Keratinocyte (primary cell): Measurements from ENCODE around the gene CCDC60. TPM values are rescaled to one million over a fixed set of nuclear protein-coding genes. Genes with fewer than 3 reads are reported as not detected.

Experiments
- DNase-seq: peaks from one replicate; pipeline ENCODE4 v3.0.0-alpha.2; 2011; ENCODE audit warnings: low read depth, missing footprints, low spot score
- FAIRE-seq: peaks from 2 replicates; lab custom pipeline; 2011; peaks lifted over from hg19 to GRCh38; lab: Jason Lieb, UNC
- H2AFZ ChIP-seq: 2 replicates; pipeline ENCODE4 v1.6.0; 2012; ENCODE audit warnings: low read length, control low read depth, inconsistent platforms; ENCODE audit not compliant: control insufficient read depth
- H3K27ac ChIP-seq: 2 replicates; pipeline ENCODE4 v1.5.1; 2011; ENCODE audit warnings: low read length; ENCODE audit not compliant: control insufficient read depth, insufficient read depth
- H3K27me3 ChIP-seq: 3 replicates; pipeline ENCODE4 v1.6.0; 2011; ENCODE audit warnings: low read length; ENCODE audit not compliant: control insufficient read depth, insufficient read depth; ENCODE audit errors: extremely low read depth
- H3K36me3 ChIP-seq, 2 experiments: 2 replicates in 1 of 2; 3 replicates in 1 of 2; pipeline ENCODE4 v1.5.1; 2011; ENCODE audit warnings: low read length in 2 of 2, mild to moderate bottlenecking in 1 of 2; ENCODE audit not compliant: control insufficient read depth in 2 of 2, insufficient read depth in 2 of 2; ENCODE audit errors: extremely low read depth in 1 of 2
- H3K4me1 ChIP-seq: 3 replicates; pipeline ENCODE4 v1.5.1; 2011; ENCODE audit warnings: low read length; ENCODE audit not compliant: control insufficient read depth, insufficient read depth; ENCODE audit errors: extremely low read depth
- H3K4me2 ChIP-seq: 3 replicates; pipeline ENCODE4 v1.6.0; 2011; ENCODE audit warnings: low read depth, low read length; ENCODE audit not compliant: control insufficient read depth, insufficient read depth; ENCODE audit errors: extremely low read depth
- H3K4me3 ChIP-seq, 3 experiments: fragments of 200-600 bp in 1 of 3; sonication (generic) in 1 of 3; 2 replicates in 2 of 3; 3 replicates in 1 of 3; pipeline ENCODE4 v1.5.1; 2011 to 2016; ENCODE audit warnings: low read length in 3 of 3, mild to moderate bottlenecking in 3 of 3, control low read depth in 2 of 3, inconsistent platforms in 1 of 3, low read depth in 1 of 3, mixed read lengths in 1 of 3, mixed run types in 1 of 3, moderate library complexity in 1 of 3; ENCODE audit not compliant: control insufficient read depth in 2 of 3, insufficient read depth in 2 of 3; ENCODE audit errors: extremely low read depth in 1 of 3
- H3K79me2 ChIP-seq: 2 replicates; pipeline ENCODE4 v1.6.0; 2012; ENCODE audit warnings: low read length; ENCODE audit not compliant: control insufficient read depth, insufficient read depth
- H3K9ac ChIP-seq: 3 replicates; pipeline ENCODE4 v1.6.0; 2011; ENCODE audit warnings: low read length; ENCODE audit not compliant: control insufficient read depth, insufficient read depth; ENCODE audit errors: extremely low read depth
- H3K9me1 ChIP-seq: 3 replicates; pipeline ENCODE4 v1.6.0; 2011; ENCODE audit warnings: low read length; ENCODE audit not compliant: control insufficient read depth, insufficient read depth; ENCODE audit errors: extremely low read depth
- H3K9me3 ChIP-seq: 2 replicates; pipeline ENCODE4 v1.5.1; 2012; ENCODE audit warnings: low read depth, low read length; ENCODE audit not compliant: control insufficient read depth
- H4K20me1 ChIP-seq: 3 replicates; pipeline ENCODE4 v1.6.0; 2011; ENCODE audit warnings: low read length; ENCODE audit not compliant: control insufficient read depth, insufficient read depth; ENCODE audit errors: extremely low read depth
- CTCF ChIP-seq, 3 experiments: IDR thresholded peaks in 1 of 3; conservative IDR thresholded peaks in 1 of 3; optimal IDR thresholded peaks in 1 of 3; 2 replicates in 2 of 3; 3 replicates in 1 of 3; pipeline versions ENCODE3 to v1.5.1; 2011; ENCODE audit warnings: low read length in 3 of 3, mild to moderate bottlenecking in 3 of 3, moderate library complexity in 2 of 3, control low read depth in 1 of 3, inconsistent platforms in 1 of 3; ENCODE audit not compliant: insufficient read depth in 2 of 3; ENCODE audit errors: extremely low read depth in 1 of 3
- EZH2 ChIP-seq: IDR thresholded peaks from one replicate; pipeline ENCODE4 v1.6.1; 2012; ENCODE audit warnings: inconsistent platforms, mild to moderate bottlenecking, low read length, moderate library complexity
- dilution Hi-C: fragments of 300-500 bp; cut with MboI; formaldehyde crosslinking; loops from one replicate; pipeline ENCODE4 v1.7.0; 2020; ENCODE audit warnings: low sequenced_read_pairs; ENCODE audit not compliant: extremely low pct_ligation_motif_present
- polyA plus RNA-seq, 5 experiments: library from polyadenylated mRNA; depleted of rRNA in 3 of 5; stranded (reverse) in 3 of 5; stranded (forward) in 1 of 5; unstranded in 1 of 5; fragments of >200 nt; gene quantifications; 1 replicate in 1 of 5; 2 replicates in 3 of 5; 3 replicates in 1 of 5; pipeline versions ENCODE4 v1.2.1 to v1.2.3, GENCODE V29; 2011 to 2012; ENCODE audit warnings: missing spikeins in 2 of 5, low read depth in 1 of 5, low replicate concordance in 1 of 5

Gene CCDC60
- polyA plus RNA-seq, 1 donor (not counting 4 experiments of a cell fraction or from before 2014, with no cell fraction given), result 0.09 TPM

GRCh38 chr12:119578112-119578511 is 243.6 kb downstream of the CCDC60 start:
- H3K9me3 ChIP-seq, result no peaks in the 10 kb centered on the region
- no peak overlapping the region for H3K4me2 ChIP-seq
- no peaks in the 10 kb centered on the region for H3K4me1 ChIP-seq
- no peak overlapping the region for H3K4me3 ChIP-seq
- no peak overlapping the region for H3K9ac ChIP-seq
- TF ChIP-seq CTCF (optimal IDR thresholded peaks at IDR 0.05 in 1 of 3, IDR thresholded peaks at IDR 0.05 in 1 of 3, conservative IDR thresholded peaks at IDR 0.05 in 1 of 3; ENCODE audit: extremely low read depth in 1 of 3, insufficient read depth in 2 of 3, low read length in 3 of 3), result no peak
- TF ChIP-seq EZH2, result no peak
- DNase-seq (no peak), FAIRE-seq (no peak)
- H3K27ac ChIP-seq, result no peak overlapping the region
- H3K36me3 ChIP-seq, result no peaks in the 10 kb centered on the region
- H3K79me2 ChIP-seq, result no peaks in the 10 kb centered on the region
- no peaks in the 10 kb centered on the region for H4K20me1 ChIP-seq
- H3K27me3 ChIP-seq, result no peaks in the 10 kb centered on the region
- H3K9me1 ChIP-seq, result no peaks in the 10 kb centered on the region
- dilution Hi-C loops, result no loop called here
- H2AFZ ChIP-seq, result no peak overlapping the region

GRCh38 chr12:119589097-119589496 is 254.6 kb downstream of the CCDC60 start:
- Histone ChIP-seq H3K4me1 (no peaks in the 10 kb centered on the region), H3K9me1 (no peaks in the 10 kb centered on the region), H4K20me1 (no peaks in the 10 kb centered on the region), H3K79me2 (no peaks in the 10 kb centered on the region), H3K36me3 (no peaks in the 10 kb centered on the region), H3K4me3 (no peak overlapping the region), H3K4me2 (no peak overlapping the region), H2AFZ (no peak overlapping the region), H3K27ac (no peak overlapping the region), H3K9ac (no peak overlapping the region), H3K9me3 (no peaks in the 10 kb centered on the region), H3K27me3 (peaks cover 13% of the 10 kb centered on the region)
- dilution Hi-C loops, result no loop called here
- no peak for DNase-seq
- TF ChIP-seq CTCF (optimal IDR thresholded peaks at IDR 0.05 in 1 of 3, IDR thresholded peaks at IDR 0.05 in 1 of 3, conservative IDR thresholded peaks at IDR 0.05 in 1 of 3; ENCODE audit: extremely low read depth in 1 of 3, insufficient read depth in 2 of 3, low read length in 3 of 3) (no peak), EZH2 (no peak)
- FAIRE-seq, result no peak
